Hippocampal formation (tissue), 2 donors: ENCODE measurements around the gene ZC3H4.

ENCODE experiments used
- DNase-seq, 2 donors: peaks; one replicate each; lab custom pipeline; 2025; lab: John Stamatoyannopoulos, UW

The ZC3H4 gene

DNA sequence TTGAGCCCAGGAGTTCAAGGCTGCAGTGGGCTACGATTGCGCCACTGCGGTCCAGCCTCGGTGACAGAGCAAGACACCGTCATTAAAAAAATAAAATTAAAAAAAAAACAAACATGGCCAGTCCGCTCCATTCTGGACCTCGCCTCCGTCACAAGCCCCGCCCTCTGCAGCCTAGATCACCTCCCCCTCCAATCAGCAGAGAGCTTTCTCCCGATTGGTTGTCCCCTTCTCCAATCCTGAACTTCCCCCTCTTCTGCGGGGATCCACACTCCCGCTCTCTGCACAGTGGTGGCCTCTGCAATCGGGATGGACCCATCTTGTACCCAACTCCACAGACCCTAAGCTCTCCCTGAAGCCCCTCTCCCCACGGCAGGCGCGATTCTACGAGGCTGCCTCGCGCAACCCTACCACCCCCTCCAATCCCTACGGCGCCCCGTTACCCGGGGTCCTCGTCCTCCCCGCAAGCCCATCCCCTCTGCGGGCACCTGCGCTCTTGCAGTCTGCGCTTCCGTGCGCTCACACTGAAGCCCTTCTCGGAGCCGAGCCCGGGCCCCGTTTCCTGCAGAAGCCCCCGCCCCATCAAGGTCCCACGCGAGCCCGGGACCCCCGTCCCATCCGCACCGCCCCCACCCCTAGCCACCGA is 65.7 kb downstream of the ZC3H4 start:
- peak; percentile 80 to 85 for DNase-seq

DNA sequence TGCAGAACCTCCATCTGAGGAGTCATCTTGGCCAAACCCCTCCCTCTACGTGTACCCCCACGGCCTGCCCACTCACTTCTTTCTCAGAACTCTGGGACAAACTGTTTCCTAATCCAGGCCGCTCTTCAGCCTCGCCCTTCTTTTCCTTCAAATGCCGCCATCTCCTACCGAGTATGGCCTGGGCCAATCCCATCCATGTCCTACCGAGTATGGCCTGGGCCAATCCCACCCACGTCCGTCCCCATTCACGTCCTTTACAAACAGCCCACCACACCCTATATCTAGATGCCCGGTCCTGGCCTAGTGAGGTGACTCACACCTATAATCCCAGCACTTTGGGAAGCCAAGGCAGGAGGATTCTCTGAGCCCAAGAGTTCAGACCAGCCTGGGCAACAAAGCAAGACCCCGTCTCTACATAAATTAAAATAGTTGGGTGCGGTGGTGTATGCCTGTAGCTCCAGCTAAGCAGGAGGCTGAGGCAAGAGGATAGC is 66.3 kb downstream of the ZC3H4 start:
- DNase-seq, result no peak

DNA sequence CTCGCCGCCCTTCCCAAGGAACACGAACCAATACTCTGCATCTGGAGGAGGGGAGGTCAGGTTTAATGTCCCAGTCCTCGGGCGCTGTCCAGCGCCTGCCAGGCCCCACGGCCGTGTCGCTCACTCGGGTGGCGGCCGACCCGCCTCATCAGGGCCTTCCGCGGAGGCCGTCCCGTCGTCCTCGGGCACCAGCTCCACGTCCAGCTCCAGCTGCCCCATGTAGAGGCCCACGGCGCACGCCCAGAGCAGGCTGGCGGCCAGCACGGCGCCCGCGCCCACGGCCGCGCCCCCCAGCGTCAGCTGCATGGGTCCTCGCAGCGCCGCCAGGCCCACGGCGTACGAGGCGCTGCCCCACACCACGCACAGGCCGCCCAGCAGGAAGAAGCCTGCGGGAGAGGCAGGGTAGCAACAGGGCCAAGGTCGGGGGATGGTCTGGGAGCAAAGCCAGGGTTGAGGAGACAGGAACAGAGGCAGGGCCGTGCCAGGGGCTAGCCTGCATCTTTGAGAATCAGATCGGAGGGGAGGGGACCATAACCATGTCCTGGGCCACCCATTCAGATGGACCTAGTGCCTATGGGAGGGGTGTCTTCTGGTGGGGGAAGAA is 67.6 kb downstream of the ZC3H4 start:
- DNase-seq, result no peak

DNA sequence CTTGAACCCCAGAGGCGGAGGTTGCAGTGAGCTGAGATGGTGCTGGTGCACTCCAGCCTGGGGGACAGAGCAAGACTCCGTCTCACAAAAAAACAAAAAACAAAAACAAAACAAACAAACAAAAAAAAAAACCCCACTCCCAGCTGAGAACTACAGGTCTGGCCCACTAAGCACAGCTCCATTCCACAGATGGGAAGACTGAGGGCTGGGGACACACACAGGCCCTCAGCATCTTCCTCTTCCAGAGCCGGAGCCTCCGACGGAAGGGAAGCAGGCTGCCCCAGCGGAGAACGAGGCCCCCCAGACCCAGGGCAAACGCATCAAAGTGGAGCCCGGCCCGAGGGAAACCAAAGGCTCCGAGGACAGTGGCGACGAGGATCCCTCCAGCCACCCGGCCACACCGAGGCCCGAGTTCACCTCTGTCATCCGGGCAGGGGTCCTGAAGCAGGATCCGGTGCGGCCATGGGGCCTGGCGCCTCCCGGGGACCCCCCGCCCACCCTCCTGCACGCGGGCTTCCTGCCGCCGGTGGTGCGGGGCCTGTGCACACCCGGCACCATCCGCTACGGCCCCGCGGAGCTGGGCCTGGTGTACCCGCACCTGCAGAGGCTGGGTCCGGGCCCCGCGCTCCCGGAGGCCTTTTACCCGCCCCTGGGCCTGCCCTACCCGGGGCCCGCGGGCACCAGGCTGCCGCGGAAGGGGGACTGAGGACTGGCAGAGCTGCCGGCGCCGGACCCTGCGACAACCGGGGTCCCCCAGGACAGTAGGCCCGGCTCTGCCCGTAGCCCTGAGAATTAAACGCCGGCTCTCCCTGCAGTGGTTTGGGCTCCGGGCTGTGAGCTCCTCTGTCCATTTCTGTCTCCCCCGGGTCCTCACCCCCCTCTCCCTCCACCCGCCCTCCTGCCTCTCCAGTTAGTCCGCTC is 68.4 kb downstream of the ZC3H4 start:
- no peak for DNase-seq

DNA sequence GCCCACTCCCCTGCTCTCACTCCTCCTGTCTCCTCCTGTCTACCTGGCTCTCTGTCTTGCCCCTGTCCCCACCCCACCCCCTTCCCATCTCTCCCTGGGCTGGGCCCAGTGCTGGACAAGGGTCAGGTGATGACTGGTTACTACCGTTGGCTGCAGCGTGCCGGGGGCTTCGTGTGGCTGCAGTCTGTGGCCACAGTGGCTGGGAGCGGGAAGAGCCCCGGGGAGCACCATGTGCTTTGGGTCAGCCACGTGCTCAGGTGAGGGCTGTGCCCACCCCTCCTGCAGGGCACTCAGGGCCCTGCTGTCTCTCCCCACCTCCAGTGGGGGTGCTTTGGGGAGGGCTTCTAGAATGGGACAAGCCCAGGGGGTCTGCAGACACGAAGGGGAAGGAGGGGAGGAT is 72.7 kb downstream of the ZC3H4 start:
- no peak for DNase-seq

DNA sequence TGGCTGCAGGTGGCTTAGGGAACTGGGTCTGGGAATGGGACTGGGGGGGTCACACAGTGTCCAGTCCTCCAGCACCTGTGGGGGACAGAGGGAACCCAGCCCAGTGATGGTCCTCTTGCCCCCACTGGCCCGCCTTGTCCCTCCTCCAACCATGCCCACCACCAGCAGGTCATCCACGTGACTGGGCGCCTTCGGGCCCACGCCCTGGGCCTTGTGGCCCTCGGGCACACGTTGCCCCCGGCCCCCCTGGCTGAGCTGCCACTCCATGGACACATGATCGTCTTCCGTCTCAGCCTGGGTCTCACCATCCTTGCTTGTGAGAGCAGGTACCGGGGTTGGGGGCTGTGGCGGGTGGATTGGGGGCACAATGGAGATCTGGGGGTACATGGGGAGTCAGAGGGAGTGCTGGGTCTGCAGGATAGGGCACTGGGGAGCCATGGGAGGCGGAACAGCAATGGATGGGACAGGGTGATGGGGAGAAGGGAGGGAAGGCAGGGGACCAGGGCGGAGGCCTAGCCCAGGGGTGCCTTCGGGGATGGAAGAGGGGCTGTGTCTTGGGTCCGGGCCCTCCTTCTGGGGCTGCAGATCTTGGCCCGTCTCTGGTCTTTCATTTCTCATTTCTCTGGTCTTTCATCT is 74.2 kb downstream of the ZC3H4 start:
- DNase-seq, result no peak

DNA sequence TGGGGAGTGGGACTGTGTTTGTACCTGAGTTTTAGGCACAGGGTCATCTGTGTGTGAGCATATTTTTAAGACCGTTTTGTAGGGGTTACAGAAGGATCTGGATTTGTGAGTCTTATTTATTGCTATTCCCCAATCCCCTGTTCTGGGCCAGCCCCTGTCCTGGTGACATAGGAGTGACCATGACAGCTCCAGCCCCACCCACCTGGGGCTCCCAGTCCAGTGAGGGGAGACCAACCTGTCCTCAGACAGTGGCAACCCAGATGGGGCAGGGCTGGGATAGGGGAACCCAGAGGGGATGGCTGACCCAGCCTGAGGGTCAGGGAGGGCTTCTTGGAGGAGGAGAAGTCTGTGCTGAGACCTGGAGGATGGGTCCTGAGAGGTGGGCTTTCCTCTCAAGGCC is 75.8 kb downstream of the ZC3H4 start:
- no peak for DNase-seq

DNA sequence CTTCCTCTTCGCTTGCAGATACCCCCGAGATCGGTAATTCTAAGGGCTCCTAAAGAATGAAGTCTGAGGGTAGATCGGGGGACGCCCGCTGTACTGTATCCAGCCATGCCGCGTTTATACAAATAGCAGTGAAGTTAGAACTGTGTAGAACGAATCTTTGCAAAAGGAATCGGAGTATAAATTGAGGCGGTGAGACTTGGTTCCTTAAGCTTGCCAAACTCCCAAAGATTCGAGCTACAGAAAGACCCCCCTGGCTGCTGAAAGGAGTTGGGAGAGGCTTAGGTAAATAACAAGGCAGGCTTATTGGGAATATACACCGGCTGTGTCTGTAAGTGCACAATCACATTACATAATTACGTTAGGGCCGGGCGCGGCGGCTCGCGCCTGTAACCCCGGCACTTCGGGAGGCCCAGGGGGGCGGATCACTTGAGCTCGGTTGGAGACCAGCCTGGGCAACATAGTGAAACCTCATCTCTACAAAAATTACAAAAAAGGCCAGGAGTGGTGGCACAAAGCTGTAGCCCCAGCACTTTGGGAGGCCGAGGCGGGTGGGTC is 77.4 kb downstream of the ZC3H4 start:
- no peak for DNase-seq

DNA sequence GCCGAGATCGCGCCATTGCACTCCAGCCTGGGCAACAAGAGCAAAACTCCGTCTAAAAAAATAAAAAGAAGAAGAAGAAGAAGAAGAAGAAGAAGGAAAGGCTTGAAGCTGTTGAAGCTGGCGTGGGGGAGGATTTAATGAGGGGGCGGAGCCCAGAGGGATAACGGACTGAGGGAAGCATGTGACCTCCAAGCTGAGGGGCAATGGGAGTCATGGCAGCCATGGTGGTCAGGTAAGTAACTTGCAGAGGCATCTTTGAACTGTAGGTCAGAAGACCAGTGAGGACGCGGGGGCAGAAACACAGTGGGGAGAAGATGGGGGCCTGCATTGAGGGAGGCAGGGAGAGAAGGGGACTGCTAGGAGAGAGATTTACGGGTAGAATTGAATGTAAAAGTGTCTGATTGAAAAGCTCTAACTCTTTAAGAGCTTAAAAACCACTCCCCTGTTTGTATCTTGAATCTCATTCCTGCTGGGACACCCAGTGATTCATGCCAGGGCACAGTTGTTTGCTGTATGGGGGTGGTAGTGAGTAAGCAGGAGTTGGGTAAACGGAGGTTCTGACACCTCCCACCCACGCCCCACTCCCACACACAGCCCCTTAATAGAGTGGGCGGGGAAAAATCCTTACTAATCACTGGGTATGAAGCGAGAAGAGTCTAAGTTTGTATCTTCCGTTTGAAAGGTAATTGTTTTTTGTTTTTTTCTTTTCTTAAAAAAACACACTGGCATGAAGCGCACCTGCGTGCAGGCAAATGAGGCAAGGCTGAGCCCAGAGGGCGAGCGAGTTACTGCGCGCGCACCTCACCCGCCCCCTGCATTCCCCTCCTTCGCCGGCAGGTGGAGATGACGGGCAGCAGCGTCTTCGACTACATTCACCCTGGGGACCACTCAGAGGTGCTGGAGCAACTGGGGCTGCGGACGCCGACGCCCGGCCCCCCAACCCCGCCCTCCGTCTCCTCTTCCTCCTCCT is 78.2 kb downstream of the ZC3H4 start:
- DNase-seq, result peak; percentile 32 to 67

DNA sequence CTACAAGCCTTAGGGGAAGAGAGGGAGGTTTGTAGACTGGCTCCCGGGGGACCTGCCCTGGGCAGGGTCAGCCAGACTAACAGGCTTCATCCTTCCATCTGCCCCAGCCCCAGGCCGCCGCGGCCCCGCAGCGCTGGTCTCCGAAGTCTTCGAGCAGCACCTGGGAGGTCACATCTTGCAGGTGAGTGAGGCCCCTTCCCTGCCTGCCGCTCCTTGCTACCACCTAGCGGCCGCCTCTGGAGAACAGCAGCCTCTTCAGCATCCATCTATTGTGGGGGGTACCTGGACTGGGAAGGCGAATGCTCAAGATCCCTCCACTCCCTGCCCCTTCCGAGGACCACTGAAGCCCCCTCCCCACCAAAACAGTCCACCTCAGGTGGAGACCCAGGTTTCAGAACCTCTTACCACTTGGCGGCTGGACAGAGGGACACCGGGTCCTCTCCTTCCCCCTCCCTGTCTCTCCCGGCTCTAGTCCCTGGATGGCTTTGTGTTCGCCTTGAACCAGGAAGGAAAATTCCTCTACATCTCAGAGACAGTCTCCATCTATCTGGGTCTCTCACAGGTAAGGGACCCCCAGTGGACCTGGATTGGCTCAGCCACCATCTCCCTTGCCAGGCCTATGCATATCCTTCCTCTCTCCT is 81.3 kb downstream of the ZC3H4 start:
- DNase-seq, result no peak

DNA sequence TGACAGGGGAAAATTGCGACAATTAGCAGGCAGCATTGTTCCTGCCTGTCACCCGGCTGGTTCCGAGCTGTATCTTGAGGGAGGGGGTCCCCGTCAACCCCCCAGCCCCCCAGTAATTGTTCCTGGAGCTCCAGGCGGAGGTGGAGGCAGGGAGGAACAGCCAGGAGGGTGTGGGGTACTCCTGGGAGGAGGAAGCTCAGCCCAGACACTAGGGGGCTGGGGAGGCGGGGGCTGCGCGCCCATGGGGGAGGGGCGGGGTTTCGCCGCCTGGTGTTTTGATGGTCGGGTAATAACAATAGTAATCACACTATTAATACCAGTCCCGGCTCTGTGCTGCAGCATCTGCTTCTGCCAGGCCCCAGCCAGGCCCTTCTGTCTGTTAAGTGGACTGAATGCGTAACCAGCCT is 85.4 kb downstream of the ZC3H4 start:
- no peak for DNase-seq

DNA sequence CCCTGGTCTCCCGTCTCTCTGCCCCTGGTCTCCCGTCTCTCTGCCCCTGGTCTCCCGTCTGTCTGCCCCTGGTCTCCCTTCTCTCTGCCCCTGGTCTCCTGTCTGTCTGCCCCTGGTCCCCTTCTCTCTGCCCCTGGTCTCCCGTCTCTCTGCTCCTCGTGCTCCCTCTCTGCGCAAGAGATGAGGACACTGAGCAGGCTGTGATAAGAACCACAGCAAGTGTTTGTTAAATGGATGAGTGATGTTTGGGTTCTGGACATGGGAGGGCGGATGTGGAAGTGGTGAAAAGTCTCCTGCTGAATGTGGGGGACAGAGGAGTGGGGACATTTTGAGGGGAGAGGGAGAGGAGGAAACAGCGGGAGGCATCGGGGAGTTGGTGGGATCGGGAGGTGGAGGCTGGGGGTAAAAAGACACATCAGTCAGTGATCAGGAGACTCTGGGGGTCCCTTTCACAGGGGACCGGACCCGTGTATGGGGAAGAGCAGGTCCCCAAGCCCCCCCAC is 85.9 kb downstream of the ZC3H4 start:
- DNase-seq, result no peak

DNA sequence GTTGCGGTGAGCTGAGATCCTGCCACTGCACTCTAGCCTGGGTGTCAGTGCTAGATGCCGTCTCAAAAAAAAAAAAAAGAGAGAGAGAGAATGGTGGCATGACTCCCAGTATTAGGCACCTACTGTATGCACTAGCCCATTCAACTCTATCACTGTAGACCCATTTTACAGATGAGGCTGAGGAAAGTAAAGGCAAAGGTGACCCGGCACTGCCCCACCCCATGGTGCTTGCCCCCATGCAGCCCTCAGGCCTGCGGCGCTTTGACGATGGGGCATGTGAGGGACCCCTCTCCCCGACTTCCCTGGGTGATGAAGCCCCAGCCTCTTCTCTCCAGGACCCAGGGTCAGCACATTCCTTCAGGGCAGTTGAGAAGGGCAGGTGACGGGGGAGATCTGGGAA is 86.7 kb downstream of the ZC3H4 start:
- DNase-seq, result no peak

DNA sequence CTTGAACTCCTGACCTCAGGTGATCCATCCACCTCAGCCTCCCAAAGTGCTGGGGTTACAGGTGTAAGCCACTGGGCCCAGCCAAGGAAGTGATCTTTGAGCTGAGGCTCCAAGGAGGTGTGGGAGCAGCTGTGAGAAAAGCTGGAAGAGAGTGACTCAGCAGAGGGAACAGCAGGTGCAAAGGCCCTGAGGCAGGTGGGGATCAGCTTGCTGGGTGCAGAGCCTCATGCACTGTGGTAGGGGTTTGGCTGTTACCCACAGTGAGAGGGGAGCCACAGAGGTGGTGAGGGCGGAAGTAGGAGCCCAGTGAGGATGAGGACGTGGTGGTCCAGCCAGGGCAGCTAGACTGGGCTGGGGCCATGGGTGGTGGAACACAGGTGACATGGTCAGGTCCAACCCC is 87.4 kb downstream of the ZC3H4 start:
- no peak for DNase-seq

DNA sequence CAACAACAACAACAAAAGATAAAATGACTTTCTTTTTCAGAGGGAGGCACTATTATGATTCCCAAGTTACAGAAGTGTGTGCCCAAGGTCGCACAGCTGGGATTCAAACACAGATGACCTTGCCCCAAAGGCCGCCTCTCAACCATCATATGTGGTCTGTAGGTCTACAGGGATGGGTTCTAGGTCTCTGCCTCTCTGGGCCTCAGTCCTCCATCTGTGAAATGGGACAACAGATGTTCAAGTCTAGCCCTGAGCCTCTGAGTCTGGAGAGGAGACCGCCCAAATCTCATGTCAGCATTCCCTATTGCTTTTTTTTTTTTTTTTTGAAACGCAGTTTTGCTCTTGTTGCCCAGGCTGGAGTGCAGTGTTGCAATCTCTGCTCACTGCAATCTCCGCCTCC is 89.1 kb downstream of the ZC3H4 start:
- no peak for DNase-seq

DNA sequence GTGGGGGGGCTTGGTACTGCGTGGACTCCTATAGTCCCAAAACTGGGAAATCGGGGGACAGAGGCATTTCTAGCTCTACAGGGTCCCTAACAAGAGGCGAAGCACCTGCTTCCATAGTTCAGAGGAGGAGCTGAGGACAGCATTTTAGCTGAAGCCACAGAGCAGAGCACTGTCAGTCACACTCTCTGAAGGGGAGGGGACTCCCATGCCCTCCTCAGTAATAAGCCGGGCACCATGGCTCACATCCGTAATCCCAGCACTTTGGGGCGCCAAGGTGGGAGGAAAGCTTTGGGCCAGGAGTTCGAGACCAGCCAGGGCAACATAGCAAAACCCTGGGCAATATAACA is 90.2 kb downstream of the ZC3H4 start:
- no peak for DNase-seq

DNA sequence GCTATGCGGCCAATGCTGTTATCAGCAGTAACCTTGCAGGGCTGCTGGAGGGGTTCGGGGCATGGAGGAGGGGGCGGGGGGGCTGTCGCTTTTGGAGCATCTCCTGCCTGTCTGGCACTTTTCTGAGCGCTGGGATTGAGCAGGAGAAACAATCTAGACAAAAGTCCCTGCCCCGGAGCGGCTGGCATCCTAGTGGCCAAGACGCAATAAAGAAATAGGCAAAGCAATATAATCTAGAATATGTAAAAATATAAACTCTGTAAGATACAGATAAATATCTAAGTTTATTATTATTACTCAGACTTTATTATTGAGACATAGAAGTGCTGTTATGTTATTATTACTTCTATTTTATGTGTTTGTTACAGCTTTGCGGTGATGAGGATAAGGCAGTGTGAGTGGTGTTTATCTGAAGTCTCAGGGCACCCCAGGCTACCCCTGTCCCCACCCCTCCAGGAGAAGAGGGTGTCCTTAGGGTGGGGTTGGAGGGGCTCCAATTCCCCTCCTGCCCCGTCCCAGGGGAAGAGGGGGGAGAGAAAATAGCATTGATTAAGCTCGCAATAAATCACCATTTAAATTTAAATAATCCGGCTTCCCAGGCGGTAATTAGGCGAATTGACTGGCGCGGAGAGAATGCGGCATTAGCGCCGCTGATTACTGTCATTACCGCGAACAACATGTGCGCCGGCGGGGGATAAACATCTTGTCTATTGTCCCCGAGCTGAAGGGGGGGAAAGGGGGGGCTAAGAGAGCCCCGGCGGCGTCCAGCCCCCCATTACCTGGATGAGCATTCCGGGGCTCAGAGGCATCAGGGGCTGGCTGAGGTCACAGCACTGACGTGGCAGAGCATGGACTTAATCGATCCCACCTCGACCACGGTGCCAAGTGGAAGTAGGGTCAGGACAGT is 90.8 kb downstream of the ZC3H4 start:
- no peak for DNase-seq

DNA sequence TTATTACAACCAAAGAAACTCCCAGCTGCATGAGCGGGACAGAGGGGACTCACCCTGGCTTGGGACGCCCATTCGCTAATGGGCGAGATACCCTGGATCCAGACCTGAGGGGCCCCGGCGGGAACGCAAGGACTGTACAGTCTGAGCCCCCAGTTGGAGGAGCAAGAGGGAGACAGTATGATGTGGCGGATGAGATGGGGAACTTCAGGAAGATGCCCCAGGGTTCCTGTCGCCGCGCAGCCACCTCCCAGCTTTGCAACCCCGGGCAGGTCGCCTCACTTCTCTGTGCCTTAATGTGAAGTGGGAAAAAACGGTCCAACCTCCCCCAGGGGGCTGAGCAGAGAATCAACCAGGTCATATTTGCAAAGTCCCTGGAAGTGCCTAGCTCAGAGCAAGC is 91.4 kb downstream of the ZC3H4 start:
- DNase-seq, result no peak

DNA sequence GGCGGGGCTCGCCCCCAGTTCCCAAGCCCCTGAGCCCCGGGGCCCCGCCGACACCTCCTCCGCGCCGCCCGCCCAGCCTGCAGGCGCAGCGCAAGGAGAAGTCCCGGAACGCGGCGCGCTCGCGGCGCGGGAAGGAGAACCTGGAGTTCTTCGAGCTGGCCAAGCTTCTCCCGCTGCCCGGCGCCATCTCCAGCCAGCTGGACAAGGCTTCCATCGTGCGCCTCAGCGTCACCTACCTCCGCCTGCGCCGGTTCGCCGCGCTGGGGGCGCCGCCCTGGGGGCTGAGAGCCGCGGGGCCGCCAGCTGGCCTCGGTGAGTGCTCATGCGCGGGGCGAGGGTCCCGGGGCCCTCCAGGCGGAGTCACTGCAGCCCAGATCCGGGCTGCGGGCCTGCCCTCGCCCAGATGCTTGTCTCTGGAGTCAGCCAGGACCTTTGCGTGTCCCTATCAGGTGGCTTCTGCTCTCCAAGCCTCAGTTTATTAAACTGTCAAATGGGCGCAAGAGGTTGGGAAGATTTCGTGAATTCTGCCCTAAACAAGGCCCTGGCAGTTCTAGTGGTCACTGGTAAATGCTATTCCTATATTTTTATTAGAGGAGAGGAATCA is 91.9 kb downstream of the ZC3H4 start:
- no peak for DNase-seq
